Measurements from ENCODE around the gene NIPSNAP3A.
"Not testable (repeated sequence)": the region's sequence is repeated elsewhere in the genome, so short reads cannot be mapped to it uniquely, and the experiment has no call there.

NIPSNAP3A gene

GRCh38 chr9:104747565-104748358 is at the start of gene NIPSNAP3A:
Gene NIPSNAP3A (plus strand): TSS chr9:104747683. CDS start chr9:104747793, 110 bp downstream.
- DNase-seq (ENCODE audit: low spot score), result peak; percentile 85

DNA sequence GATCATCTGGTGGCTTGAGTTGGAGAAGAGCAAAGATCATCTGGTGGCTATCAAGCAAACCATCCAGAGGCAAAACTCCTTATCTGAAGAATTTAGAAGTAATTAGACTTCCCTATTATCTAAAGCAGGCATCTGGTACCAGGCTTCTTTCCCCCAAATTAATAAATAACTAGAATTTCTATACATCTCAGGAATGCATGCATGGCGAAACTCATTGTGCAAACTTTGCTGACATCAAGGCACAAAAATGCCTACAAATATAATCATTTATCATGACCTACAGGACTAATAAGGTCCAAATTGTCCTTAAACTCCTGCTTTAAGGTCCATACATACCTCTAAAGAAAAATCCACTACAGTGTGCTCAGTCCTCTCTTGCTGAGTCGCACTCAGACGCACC is 47.2 kb upstream of the NIPSNAP3A start:
- no peak for DNase-seq (ENCODE audit: low spot score)

DNA sequence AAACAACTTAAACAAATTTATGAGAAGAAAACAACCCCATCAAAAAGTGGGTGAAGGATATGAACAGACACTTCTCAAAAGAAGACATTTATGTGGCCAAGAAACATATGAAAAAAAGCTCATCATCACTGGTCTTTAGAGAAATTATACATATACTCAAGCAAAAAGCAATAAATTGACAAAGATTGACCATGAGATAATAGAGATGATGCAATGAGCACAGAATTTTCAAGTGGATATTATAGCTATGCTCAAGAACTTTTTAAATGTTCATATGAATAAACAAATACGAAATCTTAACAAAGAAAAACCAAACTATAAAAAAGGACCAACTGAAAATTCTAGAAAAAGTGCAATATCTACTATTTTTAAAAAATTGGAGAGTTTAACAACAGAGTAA is 38.7 kb upstream of the NIPSNAP3A start:
- not testable (repeated sequence) for DNase-seq (ENCODE audit: low spot score)

DNA sequence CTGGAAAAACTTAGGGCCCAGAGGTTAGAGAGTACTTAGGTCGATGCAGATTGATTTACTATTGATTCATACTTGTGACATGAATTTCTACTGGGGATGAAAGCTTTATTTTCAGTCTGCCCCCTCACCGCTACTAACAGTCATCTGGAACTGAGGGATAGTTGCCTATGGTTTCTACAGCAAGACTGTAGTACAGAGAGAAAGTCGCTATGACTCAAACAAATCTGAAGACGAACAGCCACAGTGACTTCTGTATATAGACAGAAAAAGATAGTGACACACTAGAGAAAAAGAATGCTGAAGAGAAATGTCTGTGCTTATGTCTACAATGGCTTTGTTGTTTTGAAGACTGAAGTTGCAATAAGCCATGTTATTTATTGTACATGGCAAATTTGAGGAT is 35.9 kb upstream of the NIPSNAP3A start:
- DNase-seq (ENCODE audit: low spot score), result no peak

DNA sequence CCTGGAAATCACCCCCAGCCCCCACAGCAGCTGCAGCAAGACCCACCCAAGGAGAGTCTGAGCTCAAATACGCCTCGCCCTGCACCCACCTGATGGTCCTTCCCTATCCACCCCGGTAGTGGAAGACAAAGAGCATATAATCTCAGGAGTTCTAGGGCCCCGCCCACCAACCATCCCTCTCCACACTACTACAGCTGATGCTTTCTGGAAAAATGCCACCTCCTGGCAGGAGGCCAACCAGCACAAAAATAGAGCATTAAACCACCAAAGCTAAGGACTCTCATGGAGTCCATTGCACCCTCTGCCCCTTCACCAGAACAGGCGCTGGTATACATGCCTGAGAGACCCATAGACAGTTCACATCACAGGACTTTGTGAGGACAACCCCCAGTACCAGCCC is 22.5 kb upstream of the NIPSNAP3A start:
- DNase-seq (ENCODE audit: low spot score), result no peak

- no peak for DNase-seq (ENCODE audit: low spot score)
These were observed 9.0 kb upstream of the NIPSNAP3A start for GRCh38 chr9:104738452-104738851.

- DNase-seq (ENCODE audit: low spot score), result no peak
These were observed 6.9 kb upstream of the NIPSNAP3A start for GRCh38 chr9:104740621-104741020.

- peak; percentile 77 for DNase-seq (ENCODE audit: low spot score)
These were observed 4.0 kb upstream of the NIPSNAP3A start for GRCh38 chr9:104743376-104743985.

- no peak for DNase-seq (ENCODE audit: low spot score)
These were observed 1.6 kb upstream of the NIPSNAP3A start for GRCh38 chr9:104745852-104746251.

DNA sequence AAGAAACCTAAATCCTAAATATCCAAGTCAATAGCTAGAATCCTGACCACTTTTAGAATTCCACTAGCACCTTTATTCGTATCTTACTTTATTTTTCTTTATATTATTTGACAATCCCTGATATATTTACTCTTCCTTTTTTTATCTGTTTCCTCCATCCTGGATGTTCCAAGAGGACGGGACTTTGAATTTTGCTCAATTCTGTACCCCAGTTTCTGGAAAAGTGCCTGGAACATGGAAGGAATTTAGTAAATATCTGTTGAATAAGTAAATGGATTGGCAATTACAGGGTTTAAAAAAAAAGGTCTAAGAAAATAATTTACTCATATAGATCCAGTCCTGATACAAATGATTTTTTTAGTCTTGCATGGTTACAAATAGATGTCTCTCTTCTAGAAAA is 1.2 kb upstream of the NIPSNAP3A start:
- DNase-seq (ENCODE audit: low spot score), result no peak

DNA sequence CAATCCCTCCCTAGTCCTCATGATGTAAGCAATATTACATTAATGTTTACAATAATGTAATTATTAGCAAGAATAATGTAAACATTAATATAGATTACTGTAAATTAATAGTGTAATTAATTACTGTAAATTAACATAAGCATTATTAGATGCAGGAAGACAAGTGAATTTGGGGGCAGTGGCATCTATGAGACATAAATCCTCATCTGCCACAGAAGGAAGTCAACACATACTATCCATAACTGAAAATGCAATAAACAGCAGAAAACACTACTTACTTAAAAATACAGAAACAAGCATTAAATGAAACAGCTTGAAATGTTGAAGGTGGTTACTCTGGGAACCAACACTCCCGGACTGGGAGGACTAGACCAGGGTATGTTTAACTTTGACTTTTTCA is 685 bp upstream of the NIPSNAP3A start:
- DNase-seq (ENCODE audit: low spot score), result no peak

GRCh38 chr9:104747245-104747564 is 278 bp upstream of the NIPSNAP3A start:
- DNase-seq (ENCODE audit: low spot score), result no peak

DNA sequence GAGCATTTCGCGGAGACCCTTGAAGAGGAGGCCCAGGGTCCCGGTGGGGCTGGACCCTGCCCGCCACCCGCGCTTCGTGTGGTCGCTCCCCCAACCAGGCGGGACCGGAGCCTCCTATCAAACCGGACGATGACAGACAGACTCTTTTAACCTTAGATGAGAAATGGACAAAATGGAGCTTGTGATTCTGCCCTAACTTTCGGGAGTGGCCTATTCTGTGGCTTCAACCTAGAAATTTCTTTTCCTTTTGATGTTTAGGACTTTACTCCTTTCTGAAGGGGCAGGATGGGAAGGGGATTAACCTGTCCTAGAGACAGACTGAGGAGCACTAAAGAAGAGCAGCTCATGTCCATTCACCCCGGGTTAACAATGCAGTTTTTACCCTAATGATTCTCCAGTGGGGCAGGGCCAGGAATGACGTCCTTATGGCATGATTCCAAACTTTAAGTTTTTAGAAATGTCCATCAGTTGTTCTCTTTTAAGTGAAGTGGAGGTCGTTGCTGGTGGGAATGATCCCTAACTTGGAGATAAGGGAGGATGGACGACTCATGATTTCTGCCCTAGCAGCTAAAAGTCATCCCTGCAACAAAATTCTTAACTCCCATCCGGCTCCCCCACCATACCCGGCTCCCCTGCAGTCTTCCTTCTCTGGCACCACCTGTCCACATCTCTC is 1.0 kb downstream of the NIPSNAP3A start:
- DNase-seq (ENCODE audit: low spot score), result no peak

GRCh38 chr9:104750185-104750767 is 2.8 kb downstream of the NIPSNAP3A start:
- DNase-seq (ENCODE audit: low spot score), result no peak

- no peak for DNase-seq (ENCODE audit: low spot score)
These were observed 11.5 kb downstream of the NIPSNAP3A start for GRCh38 chr9:104758974-104759373.

DNA sequence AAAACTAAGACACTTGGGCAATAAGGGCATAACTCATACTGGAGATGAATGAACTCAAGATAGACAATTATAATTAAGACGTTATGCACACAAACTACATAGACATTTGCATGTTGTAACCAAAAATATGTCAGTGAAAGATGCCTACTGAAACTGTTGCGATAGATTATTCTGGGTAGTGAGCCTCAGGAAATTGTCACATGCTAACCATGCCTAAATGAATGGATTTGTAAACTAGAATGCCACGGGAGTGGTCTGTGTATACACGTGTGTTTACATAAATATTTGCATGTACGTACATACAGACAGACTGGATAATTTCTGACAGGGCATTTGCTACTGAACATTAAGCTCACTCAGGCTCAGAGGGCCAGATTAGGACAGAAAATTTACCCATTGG is 17.7 kb downstream of the NIPSNAP3A start:
- no peak for DNase-seq (ENCODE audit: low spot score)

GRCh38 chr9:104766025-104766424 is 18.5 kb downstream of the NIPSNAP3A start:
- DNase-seq (ENCODE audit: low spot score), result no peak

DNA sequence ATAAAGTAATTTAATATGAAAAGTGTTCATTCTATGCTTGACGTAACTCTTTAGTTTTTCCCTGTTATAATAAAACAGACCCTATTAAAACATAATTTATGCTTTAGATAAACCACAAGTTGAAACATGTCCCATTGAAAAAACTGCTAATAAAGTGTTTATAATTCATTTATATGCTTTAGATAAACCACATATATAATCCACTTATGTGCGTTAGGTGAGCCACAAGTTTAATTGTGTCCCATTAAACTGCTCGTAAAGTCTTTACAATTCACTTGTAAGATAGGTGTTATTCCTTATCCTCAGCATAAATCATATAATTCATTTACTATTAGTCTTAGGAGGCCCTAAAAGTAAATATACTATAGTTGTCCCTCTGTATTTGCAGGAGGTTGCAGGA is 20.0 kb downstream of the NIPSNAP3A start:
- no peak for DNase-seq (ENCODE audit: low spot score)

DNA sequence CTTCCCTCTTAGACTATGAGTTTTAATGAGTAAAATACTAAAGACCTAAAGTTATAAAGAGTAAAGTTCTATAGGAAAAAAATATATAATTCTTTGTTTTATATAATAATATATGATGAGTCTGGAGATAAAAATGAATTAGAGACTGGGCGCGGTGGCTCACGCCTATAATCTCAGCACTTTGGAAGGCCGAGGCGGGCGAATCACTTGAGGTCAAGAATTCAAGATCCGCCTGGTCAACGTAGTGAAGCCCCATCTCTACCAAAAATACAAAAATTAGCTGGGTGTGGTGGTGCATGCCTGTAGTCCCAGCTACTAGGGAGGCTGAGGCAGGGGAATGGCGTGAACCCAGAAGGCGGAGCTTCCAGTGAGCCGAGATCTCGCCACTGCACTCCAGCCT is 21.5 kb downstream of the NIPSNAP3A start:
- not testable (repeated sequence) for DNase-seq (ENCODE audit: low spot score)

DNA sequence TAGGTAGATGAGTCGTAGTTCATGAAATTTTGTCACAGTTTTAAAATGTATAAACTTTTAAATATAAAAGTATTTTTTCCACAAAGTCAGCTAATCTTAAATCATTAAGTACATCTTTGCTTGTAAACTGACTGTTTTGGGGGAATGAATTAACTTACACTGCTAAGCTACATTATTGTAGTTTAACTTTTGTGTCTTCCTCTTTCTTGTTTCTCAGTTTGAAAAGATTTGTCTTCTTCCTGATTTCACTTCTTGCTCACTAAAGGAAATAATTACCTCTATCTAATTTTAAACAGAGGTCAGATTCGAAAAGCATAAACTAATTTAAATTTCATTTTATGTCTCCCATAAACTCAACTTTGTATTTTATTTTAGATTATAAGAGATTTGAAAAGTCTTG is 22.2 kb downstream of the NIPSNAP3A start:
- DNase-seq (ENCODE audit: low spot score), result no peak

DNA sequence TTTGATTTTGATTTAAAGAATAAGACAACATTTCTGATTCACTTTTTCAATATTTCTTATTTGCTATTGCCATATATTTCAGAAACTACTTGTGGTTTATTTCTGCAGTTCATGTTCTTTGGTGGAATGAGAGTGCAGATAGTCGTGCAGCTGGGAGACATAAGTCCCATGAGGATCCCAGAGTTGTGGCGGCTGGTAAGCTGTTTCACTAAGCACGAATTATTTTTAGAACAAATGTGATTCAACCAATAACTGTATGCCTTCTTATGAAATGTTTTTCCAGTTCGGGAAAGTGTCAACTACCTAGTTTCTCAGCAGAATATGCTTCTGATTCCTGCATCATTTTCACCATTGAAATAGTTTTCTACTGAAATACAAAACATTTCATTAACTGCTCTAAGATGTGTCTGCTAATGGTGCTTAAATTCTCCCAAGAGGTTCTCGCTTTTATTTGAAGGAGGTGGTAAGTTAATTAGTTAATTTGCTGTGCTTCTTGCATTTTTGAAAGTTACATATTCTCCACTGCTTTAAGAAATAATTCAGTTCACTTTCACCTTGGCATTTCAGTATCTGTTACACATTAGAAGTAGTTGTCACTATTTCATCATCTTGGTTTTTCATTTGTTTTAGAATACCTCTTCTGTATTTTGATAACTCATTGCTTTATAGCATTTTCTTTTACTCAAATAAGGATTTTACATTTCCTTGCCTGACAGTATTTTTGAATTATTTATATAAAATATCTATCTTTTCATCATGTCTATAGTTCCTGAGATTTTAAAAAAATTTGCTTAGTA is 25.4 kb downstream of the NIPSNAP3A start:
- DNase-seq (ENCODE audit: low spot score), result no peak

DNA sequence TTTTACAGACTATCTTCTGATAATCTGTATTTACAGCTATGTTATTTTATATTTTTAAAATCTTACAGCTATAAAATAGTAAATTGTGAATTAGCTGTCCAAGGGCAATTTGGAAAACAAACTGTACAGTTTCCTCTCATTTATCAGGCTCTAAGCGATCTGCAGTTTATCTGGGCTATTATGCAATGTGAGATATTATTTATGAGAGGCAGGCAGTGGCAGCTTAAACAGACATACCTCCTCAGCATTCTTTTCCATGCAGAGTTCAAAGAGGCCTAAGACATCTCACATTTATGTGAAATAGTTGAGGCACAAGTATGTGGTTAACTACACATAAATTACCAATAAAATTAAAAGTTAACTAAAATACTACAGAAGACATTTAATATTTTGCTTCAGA is 26.6 kb downstream of the NIPSNAP3A start:
- DNase-seq (ENCODE audit: low spot score), result no peak
